ENCODE results near the gene LMCD1.

DNA sequence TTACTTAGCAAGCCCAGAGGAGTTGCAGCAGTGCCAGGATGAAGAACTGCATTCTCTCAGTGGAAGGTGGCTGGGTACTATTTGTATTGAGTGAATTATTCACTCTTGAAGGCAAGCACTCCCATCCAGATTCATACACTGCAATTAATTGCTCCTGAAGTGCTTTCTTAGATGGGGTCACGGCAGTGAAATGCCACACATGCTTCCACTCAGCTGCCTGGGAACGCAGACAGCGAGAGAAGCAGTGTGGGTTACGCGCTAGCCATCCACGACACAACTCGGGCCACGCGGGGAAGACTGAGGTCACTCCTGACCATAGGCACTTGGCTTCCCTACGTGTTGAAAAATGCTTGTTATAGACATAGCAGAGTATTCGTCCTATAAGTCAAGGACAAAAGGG lies 30.8 kb upstream of the LMCD1 start:
- TF ChIP-seq CTCF (IDR thresholded peaks at IDR 0.05): no peak
- no peak for TF ChIP-seq POLR2A (IDR thresholded peaks at IDR 0.05)
- no peak for TF ChIP-seq POLR2AphosphoS5 (IDR thresholded peaks at IDR 0.05)

Measured in sigmoid colon (tissue), 4 donors.